ENCODE data around the gene ORAI1. TPM values are rescaled to one million over a fixed set of nuclear protein-coding genes. Genes with fewer than 3 reads are reported as not detected.
"Not testable (repeated sequence)": the region's sequence is repeated elsewhere in the genome, so short reads cannot be mapped to it uniquely, and the experiment has no call there.

Gene ORAI1
- total and polyA plus RNA-seq, 9 donors: 3.4 to 18.4 (median 12.3) TPM

DNA sequence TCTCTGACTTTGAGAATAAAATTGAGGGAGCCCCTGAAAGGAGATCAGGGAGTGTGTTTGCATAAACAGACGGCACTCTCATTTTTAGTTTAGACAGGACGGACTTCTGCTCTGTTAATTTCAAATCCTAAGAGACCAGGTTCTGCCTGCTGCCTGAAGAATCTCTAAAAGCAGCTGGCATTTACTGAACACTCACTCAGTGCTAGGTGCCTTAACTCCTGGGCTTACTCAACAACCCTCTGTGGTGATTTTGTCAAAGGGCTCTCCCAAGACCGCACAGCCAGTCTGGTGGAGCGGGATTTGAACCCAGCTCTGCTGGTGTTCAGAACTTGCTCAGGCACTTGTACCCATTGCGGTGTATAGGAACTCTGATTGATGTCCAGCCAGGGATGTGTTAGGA is 2.2 kb downstream of the ORAI1 start:
- TF ChIP-seq POLR2A (IDR thresholded peaks at IDR 0.05) (no peak), EP300 (IDR thresholded peaks at IDR 0.05) (no peak), CTCF (IDR thresholded peaks at IDR 0.05) (no peak)
- intact Hi-C loops (cut with DNase I): loop anchor here in 3 of 4 donors (5.0 to 10.0 kb wide), 5 partner anchors 51 to 131 kb away; no protein-coding TSS in a partner anchor
- Histone ChIP-seq H3K27me3 (no peaks in the 10 kb centered on the region), H3K9me3 (no peaks in the 10 kb centered on the region), H3K4me1 (ENCODE audit: insufficient read depth) (peaks cover 14% of the 10 kb centered on the region), H3K4me3 (no peak overlapping the region), H3K27ac (peak overlapping the region in 1 of 2 donors; percentile 60), H3K36me3 (no peaks in the 10 kb centered on the region)
- DNase-seq: no peak
- WGBS, 3 donors: 62 to 64% (median 62%) methylated on average over 5 of the region's 5 CpGs

GRCh38 chr12:121630791-121631355 is 4.5 kb downstream of the ORAI1 start:
- intact Hi-C loops (cut with DNase I): no loop called here
- TF ChIP-seq POLR2A (IDR thresholded peaks at IDR 0.05): no peak
- H3K27ac ChIP-seq: no peak overlapping the region
- H3K27me3 ChIP-seq: no peaks in the 10 kb centered on the region
- H3K9me3 ChIP-seq: no peaks in the 10 kb centered on the region
- DNase-seq: no peak
- no peaks in the 10 kb centered on the region for H3K36me3 ChIP-seq
- 66 to 75% (median 69%) methylated on average over 7 of the region's 7 CpGs for WGBS, 3 donors
- peaks cover 14% of the 10 kb centered on the region for H3K4me1 ChIP-seq (ENCODE audit: insufficient read depth)
- H3K4me3 ChIP-seq: no peak overlapping the region

DNA sequence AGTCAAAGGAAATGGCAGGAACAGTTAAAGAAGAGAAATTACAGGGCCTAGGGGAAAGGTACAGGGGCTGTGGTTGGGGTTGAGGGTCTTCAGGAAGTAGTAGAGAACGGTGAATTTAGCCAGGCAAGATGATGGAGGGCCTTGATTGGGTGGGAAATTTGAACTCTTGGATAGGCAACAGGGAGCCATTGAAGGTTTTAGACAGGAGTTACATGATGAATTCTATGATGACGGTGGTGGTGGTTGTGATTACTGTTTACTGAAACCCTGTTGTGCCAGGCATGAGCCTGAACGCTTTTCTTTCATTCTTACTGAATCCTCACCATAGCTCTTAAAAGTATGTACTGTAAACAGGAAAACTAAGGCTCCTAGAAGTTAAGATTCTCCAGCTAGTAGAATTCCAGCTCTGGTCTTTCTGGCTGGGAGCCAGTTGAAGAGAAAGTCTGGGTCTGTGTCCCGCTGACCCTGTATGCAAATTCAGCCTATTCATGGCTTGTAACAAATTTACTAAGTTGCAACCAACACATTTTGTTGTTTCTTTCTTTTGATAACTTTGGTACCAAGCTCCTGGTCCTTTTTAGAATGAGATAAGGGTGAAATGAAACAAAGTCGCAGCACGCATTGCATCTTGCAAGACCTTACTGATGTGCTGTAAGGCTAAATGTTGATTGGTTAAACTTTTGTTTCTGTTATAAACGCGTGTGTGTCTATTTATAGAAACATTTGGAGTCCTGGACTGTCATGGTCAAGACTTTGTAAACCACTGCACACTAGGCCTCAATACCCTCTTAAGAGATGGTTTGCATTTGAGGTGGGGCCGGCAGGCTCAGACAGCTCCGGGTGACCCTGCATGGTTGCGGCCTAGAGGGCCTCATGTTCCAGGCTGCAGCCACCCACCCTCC is 6.0 kb downstream of the ORAI1 start:
- no peaks in the 10 kb centered on the region for H3K27me3 ChIP-seq
- TF ChIP-seq EP300 (IDR thresholded peaks at IDR 0.05) (no peak), CTCF (IDR thresholded peaks at IDR 0.05) (no peak), POLR2A (IDR thresholded peaks at IDR 0.05) (no peak)
- H3K36me3 ChIP-seq: no peaks in the 10 kb centered on the region
- no peak for DNase-seq
- 55 to 68% (median 58%) methylated on average over 11 of the region's 11 CpGs for WGBS, 3 donors
- H3K27ac ChIP-seq: no peak overlapping the region
- no peak overlapping the region for H3K4me3 ChIP-seq
- H3K9me3 ChIP-seq: no peaks in the 10 kb centered on the region
- intact Hi-C loops (cut with DNase I): no loop called here
- peaks cover 14% of the 10 kb centered on the region for H3K4me1 ChIP-seq (ENCODE audit: insufficient read depth)

DNA sequence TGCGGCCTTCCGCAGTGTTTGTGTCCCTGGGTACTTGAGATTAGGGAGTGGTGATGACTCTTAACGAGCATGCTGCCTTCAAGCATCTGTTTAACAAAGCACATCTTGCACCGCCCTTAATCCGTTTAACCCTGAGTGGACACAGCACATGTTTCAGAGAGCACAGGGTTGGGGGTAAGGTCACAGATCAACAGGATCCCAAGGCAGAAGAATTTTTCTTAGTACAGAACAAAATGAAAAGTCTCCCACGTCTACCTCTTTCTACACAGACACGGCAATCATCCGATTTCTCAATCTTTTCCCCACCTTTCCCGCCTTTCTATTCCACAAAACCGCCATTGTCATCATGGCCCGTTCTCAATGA is 7.5 kb downstream of the ORAI1 start:
- DNase-seq; intact Hi-C loops (cut with DNase I); H3K36me3 ChIP-seq; H3K27me3 ChIP-seq; H3K9me3 ChIP-seq; H3K27ac ChIP-seq; H3K4me3 ChIP-seq: not testable (repeated sequence)
- H3K4me1 ChIP-seq (ENCODE audit: insufficient read depth): peaks cover 14% of the 10 kb centered on the region
- WGBS, 3 donors: 89 to 95% (median 93%) methylated on average over 4 to 6 of the region's 11 CpGs

- WGBS, 3 donors: 88 to 90% (median 88%) methylated on average over 13 of the region's 13 CpGs
- no peak overlapping the region for H3K4me3 ChIP-seq
- H3K36me3 ChIP-seq: no peaks in the 10 kb centered on the region
- H3K27me3 ChIP-seq: no peaks in the 10 kb centered on the region
- TF ChIP-seq EP300 (IDR thresholded peaks at IDR 0.05) (no peak), POLR2A (IDR thresholded peaks at IDR 0.05) (no peak), CTCF (IDR thresholded peaks at IDR 0.05) (no peak)
- H3K27ac ChIP-seq: no peak overlapping the region
- no peak for DNase-seq
- peaks cover 14% of the 10 kb centered on the region for H3K4me1 ChIP-seq (ENCODE audit: insufficient read depth)
- no peaks in the 10 kb centered on the region for H3K9me3 ChIP-seq
- intact Hi-C loops (cut with DNase I): no loop called here
Measured at GRCh38 chr12:121634836-121635235, 8.5 kb downstream of the ORAI1 start.

Data from ovary (tissue), 9 donors.